OCI-LY7 (cell line): Measurements from ENCODE around the gene METTL25B. TPM values are rescaled to one million over a fixed set of nuclear protein-coding genes. Genes with fewer than 3 reads are reported as not detected.

Source experiments
- BruUV-seq: library from RNA; stranded (reverse); fragments of 400-500 nt; replicated peaks from 2 replicates; lab custom pipeline; 2021; lab: Mats Ljungman, UMichigan
- CTCF ChIA-PET: fragments of 300-600 bp; sonication (Branson Sonifier 250); formaldehyde crosslinking; loops from one replicate; lab custom pipeline; 2022; ENCODE audit warnings: antibody characterized with exemption; ENCODE audit not compliant: unreplicated experiment; lab: Charles Lee
- POLR2A ChIA-PET: fragments of 300-600 bp; sonication (Branson Sonifier 250); formaldehyde crosslinking; loops from one replicate; lab custom pipeline; 2022; ENCODE audit warnings: antibody characterized with exemption; lab: Charles Lee
- DNase-seq: peaks from one replicate; pipeline ENCODE4 v3.0.0-alpha.2; 2015; ENCODE audit warnings: low spot score
- H2AFZ ChIP-seq: fragments of 200-600 bp; sonication (generic), shearing (Covaris generic); 2 replicates; pipeline ENCODE4 v1.6.1; 2014; ENCODE audit warnings: mild to moderate bottlenecking, antibody characterized with exemption, low read length, moderate library complexity
- H3K27ac ChIP-seq: fragments of 200-600 bp; sonication (generic); 2 replicates; pipeline ENCODE4 v1.5.1; 2014; ENCODE audit warnings: mixed run types, low read depth, mild to moderate bottlenecking, moderate library complexity, low read length, inconsistent platforms; ENCODE audit not compliant: poor library complexity, severe bottlenecking
- H3K36me3 ChIP-seq: fragments of 200-600 bp; sonication (generic); 2 replicates; pipeline ENCODE4 v1.6.1; 2014; ENCODE audit warnings: mild to moderate bottlenecking, antibody characterized with exemption, low read length, moderate library complexity, mixed read lengths; ENCODE audit not compliant: insufficient read depth
- H3K4me1 ChIP-seq: fragments of 200-600 bp; sonication (generic); 2 replicates; pipeline ENCODE4 v1.5.1; 2014; ENCODE audit warnings: mild to moderate bottlenecking, low read length; ENCODE audit not compliant: insufficient read depth, poor library complexity, severe bottlenecking
- H3K4me2 ChIP-seq: fragments of 200-600 bp; sonication (generic); 2 replicates; pipeline ENCODE4 v1.6.1; 2014; ENCODE audit warnings: mild to moderate bottlenecking, low read length
- H3K4me3 ChIP-seq: fragments of 200-600 bp; sonication (generic); 2 replicates; pipeline ENCODE4 v1.5.1; 2014; ENCODE audit warnings: mild to moderate bottlenecking, low read depth, low read length; ENCODE audit not compliant: poor library complexity, severe bottlenecking
- H3K79me2 ChIP-seq: fragments of 200-600 bp; sonication (generic); 2 replicates; pipeline ENCODE4 v1.6.1; 2016; ENCODE audit warnings: low read depth, mild to moderate bottlenecking, low read length, moderate library complexity, mixed read lengths; ENCODE audit not compliant: insufficient read depth
- H3K9me2 ChIP-seq: fragments of 200-600 bp; sonication (generic); 2 replicates; pipeline ENCODE4 v1.6.1; 2016; ENCODE audit warnings: mild to moderate bottlenecking, low read length, mixed read lengths; ENCODE audit not compliant: insufficient read depth
- H3K9me3 ChIP-seq: fragments of 200-600 bp; sonication (generic); 2 replicates; pipeline ENCODE4 v1.6.1; 2014; ENCODE audit warnings: mild to moderate bottlenecking, mixed run types, low read length, mixed read lengths
- H4K20me1 ChIP-seq: fragments of 200-600 bp; sonication (generic); 2 replicates; pipeline ENCODE4 v1.6.1; 2014; ENCODE audit warnings: mild to moderate bottlenecking, antibody characterized with exemption, low read length, moderate library complexity, mixed read lengths; ENCODE audit not compliant: insufficient read depth
- CTCF ChIP-seq: fragments of 200-600 bp; sonication (generic); conservative IDR thresholded peaks from 2 replicates; pipeline ENCODE4 v1.5.1; 2014; ENCODE audit warnings: mild to moderate bottlenecking, antibody characterized with exemption, low read length, moderate library complexity, mixed read lengths
- EZH2phosphoT487 ChIP-seq: fragments of 200-600 bp; sonication (generic); IDR thresholded peaks from 2 replicates; pipeline ENCODE4 v1.6.1; 2018; ENCODE audit warnings: low read depth, borderline replicate concordance, mild to moderate bottlenecking, mixed run types, antibody characterized with exemption, low read length, moderate library complexity, mixed read lengths
- intact Hi-C: fragments of 100-400 bp; cut with micrococcal nuclease; formaldehyde crosslinking; loops from one replicate; pipeline ENCODE4 v1.10.0; 2022; ENCODE audit not compliant: unreplicated experiment
- total RNA-seq, 2 experiments: library from RNA; depleted of rRNA in 1 of 2; stranded (reverse); fragments of >200 nt in 1 of 2; shearing (Covaris generic) in 1 of 2; gene quantifications; 2 replicates each; pipeline ENCODE4 v1.2.3, GENCODE V29; 2014 to 2022

The METTL25B gene
- total RNA-seq, 2 experiments from 2014 or later, result 24.7 to 45.6 TPM

GRCh38 chr1:156781585-156782186 is 53.4 kb downstream of the METTL25B start:
- intact Hi-C loops, result no loop called here
- H4K20me1 ChIP-seq, result no peaks in the 10 kb centered on the region; the same call in none of the 2 replicates
- H3K9me2 ChIP-seq, result no peaks in the 10 kb centered on the region
- H3K36me3 ChIP-seq, result peaks cover 88% of the 10 kb centered on the region
- no peak overlapping the region for H3K27ac ChIP-seq
- no peak overlapping the region for H2AFZ ChIP-seq
- DNase-seq, result no peak
- peaks cover 53% of the 10 kb centered on the region for H3K79me2 ChIP-seq
- H3K9me3 ChIP-seq, result no peaks in the 10 kb centered on the region
- no peak overlapping the region for H3K4me2 ChIP-seq
- TF ChIP-seq CTCF (no peak), EZH2phosphoT487 (no peak)
- BruUV-seq, result no TSS peak
- H3K4me3 ChIP-seq, result no peak overlapping the region
- H3K4me1 ChIP-seq, result no peaks in the 10 kb centered on the region
- CTCF ChIA-PET, result interaction anchor here (0.6 kb wide), 1 partner anchor 55 kb away, joined by 3 read pairs; no protein-coding TSS in a partner anchor
- POLR2A ChIA-PET, result interaction anchor here (0.9 kb wide), 1 partner anchor 9 kb away, joined by 4 read pairs; no protein-coding TSS in a partner anchor

GRCh38 chr1:156785458-156785857 is 57.2 kb downstream of the METTL25B start:
- Histone ChIP-seq H3K4me3 (no peak overlapping the region), H3K79me2 (peaks cover 18% of the 10 kb centered on the region), H3K36me3 (peaks cover 91% of the 10 kb centered on the region), H3K9me3 (no peaks in the 10 kb centered on the region), H3K27ac (no peak overlapping the region), H2AFZ (no peak overlapping the region), H3K9me2 (no peaks in the 10 kb centered on the region), H3K4me2 (no peak overlapping the region), H3K4me1 (no peaks in the 10 kb centered on the region), H4K20me1 (no peaks in the 10 kb centered on the region)
- ChIA-PET CTCF (no interaction called here), POLR2A (interaction anchor here (0.6 to 2.2 kb wide), 2 partner anchors 15 to 33 kb away, joined by 3 to 7 read pairs; no protein-coding TSS in a partner anchor)
- TF ChIP-seq EZH2phosphoT487 (no peak), CTCF (no peak)
- intact Hi-C loops, result no loop called here
- BruUV-seq, result no TSS peak
- DNase-seq, result no peak

Other genes starting within 250 kb of the METTL25B start
- 23.4 and 42.7 TPM in 2 replicates for gene MEF2D, start 227.7 kb upstream of the METTL25B start, total RNA-seq (2014; rRNA removed; shearing (Covaris generic))
- gene MEF2D, start 227.7 kb upstream of the METTL25B start, total RNA-seq (2022), result 92.3 and 101 TPM in 2 replicates
- 22.4 and 26.1 TPM in 2 replicates for gene IQGAP3, start 155.9 kb upstream of the METTL25B start, total RNA-seq (2014; rRNA removed; shearing (Covaris generic))
- gene IQGAP3, start 155.9 kb upstream of the METTL25B start, total RNA-seq (2022), result 28.7 and 37.1 TPM in 2 replicates
- gene TTC24, start 148.7 kb upstream of the METTL25B start, total RNA-seq (2014; rRNA removed; shearing (Covaris generic)), result 2.8 and 3.6 TPM in 2 replicates
- 11.9 and 12.4 TPM in 2 replicates for gene TTC24, start 148.7 kb upstream of the METTL25B start, total RNA-seq (2022)
- gene NAXE, start 136.7 kb upstream of the METTL25B start, total RNA-seq (2014; rRNA removed; shearing (Covaris generic)), result 71.6 and 81.5 TPM in 2 replicates
- 56.1 and 61.1 TPM in 2 replicates for gene NAXE, start 136.7 kb upstream of the METTL25B start, total RNA-seq (2022)
- 33.3 and 40.9 TPM in 2 replicates for gene GPATCH4, start 127.0 kb upstream of the METTL25B start, total RNA-seq (2014; rRNA removed; shearing (Covaris generic))
- gene GPATCH4, start 127.0 kb upstream of the METTL25B start, total RNA-seq (2022), result 38.5 and 51.6 TPM in 2 replicates
- 0.41 and 0.62 TPM in 2 replicates for gene HAPLN2, start 109.1 kb upstream of the METTL25B start, total RNA-seq (2014; rRNA removed; shearing (Covaris generic))
- 1.1 and 1.4 TPM in 2 replicates for gene HAPLN2, start 109.1 kb upstream of the METTL25B start, total RNA-seq (2022)
- 0.44 TPM in 1 of 2 replicates, not detected in the other for gene BCAN, start 86.4 kb upstream of the METTL25B start, total RNA-seq (2014; rRNA removed; shearing (Covaris generic))
- not detected in 2 replicates for gene BCAN, start 86.4 kb upstream of the METTL25B start, total RNA-seq (2022)
- not detected in 2 replicates for gene NES, start 51.1 kb upstream of the METTL25B start, total RNA-seq (2014; rRNA removed; shearing (Covaris generic))
- not detected in 2 replicates for gene NES, start 51.1 kb upstream of the METTL25B start, total RNA-seq (2022)
- 1.4 and 2.8 TPM in 2 replicates for gene CRABP2, start 22.9 kb upstream of the METTL25B start, total RNA-seq (2014; rRNA removed; shearing (Covaris generic))
- gene CRABP2, start 22.9 kb upstream of the METTL25B start, total RNA-seq (2022), result 1.5 and 2.1 TPM in 2 replicates
- 36.5 and 37.9 TPM in 2 replicates for gene ISG20L2, start 297 bp downstream of the METTL25B start, total RNA-seq (2014; rRNA removed; shearing (Covaris generic))
- gene ISG20L2, start 297 bp downstream of the METTL25B start, total RNA-seq (2022), result 71.3 and 74.1 TPM in 2 replicates
- 55.3 and 69.0 TPM in 2 replicates for gene MRPL24, start 12.6 kb downstream of the METTL25B start, total RNA-seq (2014; rRNA removed; shearing (Covaris generic))
- gene MRPL24, start 12.6 kb downstream of the METTL25B start, total RNA-seq (2022), result 49.3 and 56.6 TPM in 2 replicates
- 291 and 346 TPM in 2 replicates for gene HDGF, start 23.2 kb downstream of the METTL25B start, total RNA-seq (2014; rRNA removed; shearing (Covaris generic))
- 315 and 329 TPM in 2 replicates for gene HDGF, start 23.2 kb downstream of the METTL25B start, total RNA-seq (2022)
- 53.7 and 54.0 TPM in 2 replicates for gene PRCC, start 39.1 kb downstream of the METTL25B start, total RNA-seq (2014; rRNA removed; shearing (Covaris generic))
- gene PRCC, start 39.1 kb downstream of the METTL25B start, total RNA-seq (2022), result 81.5 and 82.9 TPM in 2 replicates
- 5.5 and 5.8 TPM in 2 replicates for gene SH2D2A, start 88.4 kb downstream of the METTL25B start, total RNA-seq (2014; rRNA removed; shearing (Covaris generic))
- 2.1 and 2.2 TPM in 2 replicates for gene SH2D2A, start 88.4 kb downstream of the METTL25B start, total RNA-seq (2022)
- gene INSRR, start 130.6 kb downstream of the METTL25B start, total RNA-seq (2014; rRNA removed; shearing (Covaris generic)), result not detected in 2 replicates
- not detected in 2 replicates for gene INSRR, start 130.6 kb downstream of the METTL25B start, total RNA-seq (2022)
- gene NTRK1, start 132.4 kb downstream of the METTL25B start, total RNA-seq (2014; rRNA removed; shearing (Covaris generic)), result not detected in 2 replicates
- not detected in 2 replicates for gene NTRK1, start 132.4 kb downstream of the METTL25B start, total RNA-seq (2022)
- not detected in 2 replicates for gene PEAR1, start 165.2 kb downstream of the METTL25B start, total RNA-seq (2014; rRNA removed; shearing (Covaris generic))
- gene PEAR1, start 165.2 kb downstream of the METTL25B start, total RNA-seq (2022), result not detected in 2 replicates
- gene LRRC71, start 192.2 kb downstream of the METTL25B start, total RNA-seq (2014; rRNA removed; shearing (Covaris generic)), result not detected in 2 replicates
- gene LRRC71, start 192.2 kb downstream of the METTL25B start, total RNA-seq (2022), result not detected in 2 replicates